HG03558 (cell line): ENCODE measurements around the gene PIGQ.

Experiments used
- ATAC-seq: cut with Tn5 transposase; IDR thresholded peaks from one replicate; pipeline ENCODE4 v1.9.1; 2021; ENCODE audit warnings: moderate number of reproducible peaks; ENCODE audit not compliant: unreplicated experiment; ENCODE audit errors: extremely low read depth

The PIGQ gene

DNA sequence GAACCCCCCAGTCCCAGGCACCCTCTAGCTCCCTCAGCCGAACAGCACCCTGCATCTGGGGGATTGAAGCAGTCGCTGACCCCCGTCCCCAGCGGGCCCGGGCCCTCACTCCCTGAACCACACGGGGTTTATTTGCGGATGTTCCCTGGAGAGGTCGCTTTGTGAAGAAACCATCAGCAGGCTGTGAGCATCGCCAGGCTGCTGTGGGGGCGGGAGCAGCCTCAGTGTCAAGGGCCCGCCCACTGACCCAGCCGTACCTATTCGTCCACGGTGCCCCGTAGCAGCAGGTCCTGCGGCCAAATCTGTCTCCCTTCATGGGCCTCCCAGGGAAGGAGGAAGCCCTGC is 13.7 kb downstream of the PIGQ start:
- no peak for ATAC-seq

DNA sequence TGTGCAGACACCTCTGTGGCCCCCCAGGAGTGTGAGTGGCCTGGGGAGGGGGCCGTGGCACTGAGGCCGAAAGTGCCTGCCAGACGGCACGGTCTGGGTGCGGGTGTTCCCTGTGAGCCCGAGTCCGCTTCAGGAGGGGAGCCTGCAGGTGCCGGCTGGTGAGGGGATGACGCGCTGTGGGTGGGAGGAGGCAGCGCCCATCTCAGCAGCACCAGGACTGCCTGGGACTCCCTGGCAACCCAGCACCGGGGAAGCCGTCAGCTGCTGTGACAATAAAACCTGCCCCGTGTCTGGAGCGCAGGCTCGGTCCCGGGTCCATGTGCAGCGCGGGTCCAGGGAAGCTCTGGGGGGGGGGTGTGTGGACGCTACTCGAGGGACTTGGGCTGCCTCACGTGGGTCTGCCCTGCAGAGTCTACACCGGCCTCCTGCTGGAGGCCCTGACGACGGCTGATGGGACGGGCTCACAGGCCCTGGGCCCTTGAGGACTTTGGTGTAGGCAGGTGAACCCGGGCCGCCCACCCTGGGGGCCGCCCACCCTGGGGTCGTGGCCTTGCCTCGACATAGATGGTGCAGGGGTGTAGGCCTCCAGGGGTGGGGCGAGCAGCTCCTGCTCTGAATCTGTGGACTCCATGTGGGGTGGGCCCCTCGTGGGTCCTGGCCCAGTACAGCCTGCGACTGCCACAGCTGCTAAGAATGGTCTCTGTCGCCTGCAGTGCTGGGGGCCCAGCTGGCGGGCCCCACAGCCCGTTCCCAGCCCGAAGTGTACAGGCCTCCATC is 14.2 kb downstream of the PIGQ start:
- no peak for ATAC-seq

GRCh38 chr16:585351-585750 is 15.6 kb downstream of the PIGQ start:
- ATAC-seq, result no peak

GRCh38 chr16:586047-586644 is 16.4 kb downstream of the PIGQ start:
- ATAC-seq, result no peak

GRCh38 chr16:586645-587590 is 17.1 kb downstream of the PIGQ start:
- no peak for ATAC-seq

GRCh38 chr16:588639-588888 is 18.8 kb downstream of the PIGQ start:
- no peak for ATAC-seq

- ATAC-seq, result peak; percentile 34
Observed at GRCh38 chr16:588889-589657, 19.3 kb downstream of the PIGQ start.

- peak; percentile 39 for ATAC-seq
Observed at GRCh38 chr16:589658-590187, 20.0 kb downstream of the PIGQ start, which contains the start of gene RAB40C. TSS of gene RAB40C (plus strand) at chr16:590066. CDS start at chr16:590292, 226 bp downstream.

DNA sequence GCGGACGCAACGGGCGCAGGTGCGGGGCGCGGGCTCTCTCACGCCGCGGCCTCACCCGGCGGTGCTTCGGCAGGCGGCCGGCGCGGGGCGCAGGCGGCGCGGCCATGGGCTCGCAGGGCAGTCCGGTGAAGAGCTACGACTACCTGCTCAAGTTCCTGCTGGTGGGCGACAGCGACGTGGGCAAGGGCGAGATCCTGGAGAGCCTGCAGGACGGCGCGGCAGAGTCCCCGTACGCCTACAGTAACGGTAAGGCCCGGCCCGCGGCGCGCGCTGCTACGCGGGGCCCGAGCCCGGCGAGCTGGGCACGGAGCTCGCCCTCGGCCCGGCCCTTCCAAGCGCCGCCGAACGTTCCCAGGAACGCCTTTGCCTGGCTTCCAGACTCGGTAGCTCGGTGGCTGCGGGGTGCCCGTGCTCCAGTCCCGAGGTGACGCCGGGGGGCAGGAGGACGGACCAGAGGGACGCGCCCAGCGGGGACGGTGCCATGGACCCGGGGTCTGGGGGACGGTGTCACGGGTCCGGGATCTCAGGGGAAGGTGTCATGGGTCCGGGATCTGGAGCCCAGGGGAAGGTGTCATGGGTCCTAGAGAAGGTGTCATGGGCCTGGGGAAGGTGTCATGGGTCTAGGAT is 20.5 kb downstream of the PIGQ start:
- no peak for ATAC-seq

GRCh38 chr16:590815-591200 is 21.0 kb downstream of the PIGQ start:
- no peak for ATAC-seq

GRCh38 chr16:591231-591630 is 21.5 kb downstream of the PIGQ start:
- ATAC-seq, result no peak

DNA sequence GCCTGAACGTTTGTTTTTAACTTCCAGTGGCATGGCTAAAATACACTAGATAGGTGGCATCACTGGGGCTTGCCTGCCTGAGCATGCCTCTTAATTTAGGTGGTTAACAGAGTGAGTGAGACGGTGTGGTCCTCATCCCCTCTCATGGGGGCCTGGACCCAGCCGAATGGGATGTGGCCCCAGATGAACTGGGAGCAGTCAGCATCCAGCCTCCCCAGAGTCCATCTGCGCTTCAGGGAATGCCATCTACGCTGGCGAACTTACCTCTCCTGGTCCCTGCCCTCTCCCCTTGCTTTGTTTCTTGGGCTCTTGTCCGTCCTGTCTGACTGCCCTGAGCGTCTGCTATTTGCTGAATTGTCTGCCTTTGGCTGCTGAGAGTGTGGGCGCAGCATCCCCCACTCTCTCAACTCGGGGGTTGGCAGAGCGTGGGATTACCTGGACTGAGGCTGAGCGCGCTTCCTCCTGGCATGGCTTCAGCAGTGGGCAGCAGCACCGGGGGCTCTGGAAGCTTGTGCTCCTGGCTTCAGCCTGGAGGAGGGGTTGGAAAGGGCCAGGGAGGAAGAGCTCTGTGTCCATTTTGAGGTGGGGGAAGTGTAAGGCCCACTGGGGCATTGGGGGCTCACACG is 22.2 kb downstream of the PIGQ start:
- ATAC-seq, result no peak

GRCh38 chr16:592518-593306 is 22.9 kb downstream of the PIGQ start:
- no peak for ATAC-seq

DNA sequence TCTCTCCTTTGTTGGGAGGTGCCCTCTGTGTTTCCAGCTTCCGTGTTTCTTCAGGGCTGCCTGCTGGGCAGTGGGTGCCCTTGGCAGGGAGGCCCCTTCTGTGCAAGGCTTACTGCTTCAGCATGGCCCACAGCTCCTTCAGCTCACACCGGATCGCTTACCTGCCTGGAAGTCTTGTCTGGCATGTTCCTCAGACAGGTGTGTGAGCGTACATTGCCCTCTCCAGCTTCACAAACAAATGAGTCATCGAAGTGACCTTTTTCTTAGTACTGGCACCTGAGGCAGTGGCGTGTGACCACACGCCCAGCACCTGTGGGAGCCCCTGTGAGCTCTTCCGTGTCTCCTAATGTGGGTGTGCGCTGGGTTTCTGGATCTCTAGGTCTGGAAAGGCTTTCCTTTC is 23.6 kb downstream of the PIGQ start:
- ATAC-seq, result no peak

- no peak for ATAC-seq
Observed at GRCh38 chr16:593807-594206, 24.0 kb downstream of the PIGQ start.

- ATAC-seq, result no peak
Observed at GRCh38 chr16:595094-595528, 25.3 kb downstream of the PIGQ start.

GRCh38 chr16:595942-596735 is 26.4 kb downstream of the PIGQ start:
- no peak for ATAC-seq

DNA sequence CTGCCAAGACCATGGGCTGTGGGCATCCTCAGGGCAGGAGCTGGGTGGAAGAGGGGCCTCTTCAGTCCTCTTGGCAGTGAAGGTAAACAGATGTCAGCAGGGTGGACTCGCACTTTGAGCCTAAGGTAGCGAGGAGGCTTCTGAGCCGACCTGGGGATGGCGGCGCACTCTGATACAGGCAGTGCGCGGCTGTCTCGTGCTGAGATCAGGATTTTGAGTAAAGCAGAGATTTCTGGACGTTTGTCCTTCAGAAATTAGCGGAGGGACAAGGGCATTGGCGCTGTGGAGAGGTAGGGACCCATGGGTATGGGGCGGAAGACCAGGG is 26.9 kb downstream of the PIGQ start:
- ATAC-seq, result no peak
